Stimulated activated naive CD8-positive, alpha-beta T cell treated with anti-CD3 and anti-CD28 coated beads, Interleukin-15, Interleukin-2, amounts not matched to agents 100 U/mL and 50 U/mL, for 24 hours (primary cell): ENCODE data around the gene ANKRD28.

ENCODE experiments used
- ATAC-seq: fragments of 150-1000 bp; cut with Tn5 transposase; one replicate; pipeline ENCODE4 v1.10.0; 2021
- DNase-seq: peaks from one replicate; pipeline ENCODE4 v3.0.0; 2021

The ANKRD28 gene

GRCh38 chr3:15664144-15664543 is 133.6 kb downstream of the ANKRD28 start:
- DNase-seq: no peak

GRCh38 chr3:15660055-15660935 is 137.5 kb downstream of the ANKRD28 start:
- ATAC-seq: no peak
- no peak for DNase-seq

More at GRCh38 chr3:15664144-15664543, 133.6 kb downstream of the ANKRD28 start:
- ATAC-seq: no peak

GRCh38 chr3:15659254-15659975 is 138.4 kb downstream of the ANKRD28 start:
- no peak for ATAC-seq
- no peak for DNase-seq

- no peak for DNase-seq
- no peak for ATAC-seq
Measured at GRCh38 chr3:15657016-15657415, 140.8 kb downstream of the ANKRD28 start.

- no peak for ATAC-seq
- DNase-seq: no peak
Measured at GRCh38 chr3:15656342-15656741, 141.4 kb downstream of the ANKRD28 start.

GRCh38 chr3:15654891-15655290 is 142.9 kb downstream of the ANKRD28 start:
- ATAC-seq (no peak), DNase-seq (no peak)

- no peak for DNase-seq
- ATAC-seq: peak; percentile 36
Measured at GRCh38 chr3:15654127-15654526, 143.7 kb downstream of the ANKRD28 start.

- DNase-seq: no peak
- no peak for ATAC-seq
Measured at GRCh38 chr3:15653321-15653720, 144.5 kb downstream of the ANKRD28 start.

GRCh38 chr3:15651396-15651795 is 146.4 kb downstream of the ANKRD28 start:
- ATAC-seq: no peak
- DNase-seq: no peak

- DNase-seq (no peak), ATAC-seq (no peak)
Measured at GRCh38 chr3:15649858-15650257, 147.9 kb downstream of the ANKRD28 start.

GRCh38 chr3:15649341-15649740 is 148.4 kb downstream of the ANKRD28 start:
- no peak for ATAC-seq
- no peak for DNase-seq

GRCh38 chr3:15647611-15648167 is 150.1 kb downstream of the ANKRD28 start:
- peak; percentile 68 for DNase-seq
- peak; percentile 93 for ATAC-seq

- DNase-seq (no peak), ATAC-seq (peak; percentile 37)
Measured at GRCh38 chr3:15646851-15647511, 150.8 kb downstream of the ANKRD28 start.

- ATAC-seq (no peak), DNase-seq (no peak)
Measured at GRCh38 chr3:15645740-15646501, 151.9 kb downstream of the ANKRD28 start.

GRCh38 chr3:15645246-15645645 is 152.5 kb downstream of the ANKRD28 start:
- no peak for DNase-seq
- ATAC-seq: no peak

GRCh38 chr3:15638891-15639262 is 158.9 kb downstream of the ANKRD28 start:
- ATAC-seq (peak; percentile 37), DNase-seq (no peak)

GRCh38 chr3:15638193-15638890 is 159.4 kb downstream of the ANKRD28 start:
- DNase-seq: no peak
- peak; percentile 8 for ATAC-seq

GRCh38 chr3:15637131-15637951 is 160.4 kb downstream of the ANKRD28 start:
- DNase-seq: peak; percentile 42
- peak; percentile 80 for ATAC-seq

GRCh38 chr3:15636028-15636709 is 161.6 kb downstream of the ANKRD28 start:
- ATAC-seq (peak; percentile 81), DNase-seq (peak; percentile 60)
